GM10266 (cell line): Measurements from ENCODE around the gene IFT43.

Experiments
- DNase-seq: peaks from one replicate; pipeline ENCODE4 v3.0.0; 2012; ENCODE audit errors: extremely low spot score
- CTCF ChIP-seq: IDR thresholded peaks from 2 replicates; pipeline ENCODE4 v1.5.1; 2012; ENCODE audit warnings: mild to moderate bottlenecking, low read depth; ENCODE audit not compliant: control insufficient read depth, insufficient read depth; ENCODE audit errors: missing control alignments

IFT43 gene

GRCh38 chr14:75960231-75960630, 25.3 kb upstream of the IFT43 start:
- no peak for TF ChIP-seq CTCF
- peak; percentile 67 for DNase-seq

- no peak for DNase-seq
- TF ChIP-seq CTCF: no peak
Measured at GRCh38 chr14:75961662-75962061, 23.9 kb upstream of the IFT43 start.

- TF ChIP-seq CTCF: no peak
- DNase-seq: no peak
Measured at GRCh38 chr14:75967866-75968265, 17.7 kb upstream of the IFT43 start.

- DNase-seq: no peak
- no peak for TF ChIP-seq CTCF
Measured at GRCh38 chr14:75968456-75968855, 17.1 kb upstream of the IFT43 start.

- no peak for TF ChIP-seq CTCF
- no peak for DNase-seq
Measured at GRCh38 chr14:75969126-75969525, 16.4 kb upstream of the IFT43 start.

GRCh38 chr14:75969891-75970290, 15.7 kb upstream of the IFT43 start:
- TF ChIP-seq CTCF: no peak

GRCh38 chr14:75970989-75971388, 14.6 kb upstream of the IFT43 start:
- DNase-seq: no peak
- no peak for TF ChIP-seq CTCF

More at GRCh38 chr14:75969891-75970290, 15.7 kb upstream of the IFT43 start:
- DNase-seq: no peak
